Ammon's horn (tissue), 1 donor: ENCODE data around the gene PRR19.

Source experiments
- DNase-seq: peaks from one replicate; pipeline ENCODE4 v3.0.0-alpha.2; 2016; ENCODE audit warnings: low spot score

PRR19 gene

GRCh38 chr19:42349378-42350107, 47.6 kb downstream of the PRR19 start:
- DNase-seq: no peak

- DNase-seq: no peak
Measured at GRCh38 chr19:42350417-42350816, 48.5 kb downstream of the PRR19 start.

GRCh38 chr19:42351079-42351735, 49.3 kb downstream of the PRR19 start:
- DNase-seq: no peak

- DNase-seq: peak; percentile 91
Measured at GRCh38 chr19:42352301-42353259, 50.6 kb downstream of the PRR19 start.

- DNase-seq: no peak
Measured at GRCh38 chr19:42353341-42354015, 51.5 kb downstream of the PRR19 start.

GRCh38 chr19:42355896-42356295, 54.0 kb downstream of the PRR19 start:
- DNase-seq: no peak

- DNase-seq: no peak
Measured at GRCh38 chr19:42356686-42357085, 54.8 kb downstream of the PRR19 start.

- no peak for DNase-seq
Measured at GRCh38 chr19:42357290-42357689, 55.4 kb downstream of the PRR19 start.
